ENCODE results near the gene UMAD1.

GRCh38 chr7:7911369-7912123 lies 271.0 kb downstream of the UMAD1 start:
- TF ChIP-seq POLR2A (IDR thresholded peaks at IDR 0.05; ENCODE audit: low read depth, low read length), result no peak
- TF ChIP-seq POLR2AphosphoS5 (IDR thresholded peaks at IDR 0.05; ENCODE audit: low read depth, low read length), result no peak
